OCI-LY7 (cell line): ENCODE results near the gene SLC6A6. TPM values are rescaled to one million over a fixed set of nuclear protein-coding genes. Genes with fewer than 3 reads are reported as not detected.
A peak's percentile ranks its signal among the peaks of the same experiment; 100 is the strongest.

Experiments
- BruUV-seq: library from RNA; stranded (reverse); fragments of 400-500 nt; replicated peaks from 2 replicates; lab custom pipeline; 2021; lab: Mats Ljungman, UMichigan
- CTCF ChIA-PET: fragments of 300-600 bp; sonication (Branson Sonifier 250); formaldehyde crosslinking; loops from one replicate; lab custom pipeline; 2022; ENCODE audit warnings: antibody characterized with exemption; ENCODE audit not compliant: unreplicated experiment; lab: Charles Lee
- POLR2A ChIA-PET: fragments of 300-600 bp; sonication (Branson Sonifier 250); formaldehyde crosslinking; loops from one replicate; lab custom pipeline; 2022; ENCODE audit warnings: antibody characterized with exemption; lab: Charles Lee
- DNase-seq: peaks from one replicate; pipeline ENCODE4 v3.0.0-alpha.2; 2015; ENCODE audit warnings: low spot score
- H2AFZ ChIP-seq: fragments of 200-600 bp; sonication (generic), shearing (Covaris generic); 2 replicates; pipeline ENCODE4 v1.6.1; 2014; ENCODE audit warnings: mild to moderate bottlenecking, antibody characterized with exemption, low read length, moderate library complexity
- H3K27ac ChIP-seq: fragments of 200-600 bp; sonication (generic); 2 replicates; pipeline ENCODE4 v1.5.1; 2014; ENCODE audit warnings: mixed run types, low read depth, mild to moderate bottlenecking, moderate library complexity, low read length, inconsistent platforms; ENCODE audit not compliant: poor library complexity, severe bottlenecking
- H3K36me3 ChIP-seq: fragments of 200-600 bp; sonication (generic); 2 replicates; pipeline ENCODE4 v1.6.1; 2014; ENCODE audit warnings: mild to moderate bottlenecking, antibody characterized with exemption, low read length, moderate library complexity, mixed read lengths; ENCODE audit not compliant: insufficient read depth
- H3K4me1 ChIP-seq: fragments of 200-600 bp; sonication (generic); 2 replicates; pipeline ENCODE4 v1.5.1; 2014; ENCODE audit warnings: mild to moderate bottlenecking, low read length; ENCODE audit not compliant: insufficient read depth, poor library complexity, severe bottlenecking
- H3K4me2 ChIP-seq: fragments of 200-600 bp; sonication (generic); 2 replicates; pipeline ENCODE4 v1.6.1; 2014; ENCODE audit warnings: mild to moderate bottlenecking, low read length
- H3K4me3 ChIP-seq: fragments of 200-600 bp; sonication (generic); 2 replicates; pipeline ENCODE4 v1.5.1; 2014; ENCODE audit warnings: mild to moderate bottlenecking, low read depth, low read length; ENCODE audit not compliant: poor library complexity, severe bottlenecking
- H3K79me2 ChIP-seq: fragments of 200-600 bp; sonication (generic); 2 replicates; pipeline ENCODE4 v1.6.1; 2016; ENCODE audit warnings: low read depth, mild to moderate bottlenecking, low read length, moderate library complexity, mixed read lengths; ENCODE audit not compliant: insufficient read depth
- H3K9me2 ChIP-seq: fragments of 200-600 bp; sonication (generic); 2 replicates; pipeline ENCODE4 v1.6.1; 2016; ENCODE audit warnings: mild to moderate bottlenecking, low read length, mixed read lengths; ENCODE audit not compliant: insufficient read depth
- H3K9me3 ChIP-seq: fragments of 200-600 bp; sonication (generic); 2 replicates; pipeline ENCODE4 v1.6.1; 2014; ENCODE audit warnings: mild to moderate bottlenecking, mixed run types, low read length, mixed read lengths
- H4K20me1 ChIP-seq: fragments of 200-600 bp; sonication (generic); 2 replicates; pipeline ENCODE4 v1.6.1; 2014; ENCODE audit warnings: mild to moderate bottlenecking, antibody characterized with exemption, low read length, moderate library complexity, mixed read lengths; ENCODE audit not compliant: insufficient read depth
- EZH2phosphoT487 ChIP-seq: fragments of 200-600 bp; sonication (generic); IDR thresholded peaks from 2 replicates; pipeline ENCODE4 v1.6.1; 2018; ENCODE audit warnings: low read depth, borderline replicate concordance, mild to moderate bottlenecking, mixed run types, antibody characterized with exemption, low read length, moderate library complexity, mixed read lengths
- intact Hi-C: fragments of 100-400 bp; cut with micrococcal nuclease; formaldehyde crosslinking; loops from one replicate; pipeline ENCODE4 v1.10.0; 2022; ENCODE audit not compliant: unreplicated experiment
- total RNA-seq, 2 experiments: library from RNA; depleted of rRNA in 1 of 2; stranded (reverse); fragments of >200 nt in 1 of 2; shearing (Covaris generic) in 1 of 2; gene quantifications; 2 replicates each; pipeline ENCODE4 v1.2.3, GENCODE V29; 2014 to 2022
- TF ChIP-seq, protein P1 (sequence below): fragments of 200-600 bp; sonication (generic); conservative IDR thresholded peaks from 2 replicates; pipeline ENCODE4 v1.5.1; 2014; ENCODE audit warnings: mild to moderate bottlenecking, antibody characterized with exemption, low read length, moderate library complexity, mixed read lengths

The SLC6A6 gene
- total RNA-seq, 2 experiments from 2014 or later, result 43.0 to 51.8 TPM

DNA sequence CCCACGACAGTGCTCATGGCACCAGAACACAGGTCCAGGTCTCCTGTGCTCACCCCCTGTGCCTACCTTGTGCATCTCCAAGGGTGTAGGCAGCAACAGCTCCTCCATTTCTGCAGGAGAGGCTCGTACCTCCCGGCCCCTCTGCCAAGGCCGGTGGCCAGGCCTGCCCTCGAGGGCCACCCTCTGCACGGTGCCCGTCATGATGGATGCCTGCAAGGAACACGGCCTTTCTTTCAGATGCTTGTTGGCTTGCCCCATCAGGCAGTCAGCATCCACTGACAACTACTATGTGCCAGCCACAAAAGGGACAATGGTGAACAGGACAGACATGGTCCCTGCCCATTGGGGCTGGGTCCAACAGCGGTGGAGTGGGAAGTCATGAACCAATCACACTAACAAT lies 93.9 kb downstream of the SLC6A6 start:
- DNase-seq, result no peak
- Histone ChIP-seq H3K27ac (no peak overlapping the region), H3K36me3 (no peaks in the 10 kb centered on the region), H3K9me3 (no peaks in the 10 kb centered on the region), H3K4me1 (no peaks in the 10 kb centered on the region), H2AFZ (no peak overlapping the region), H3K9me2 (no peaks in the 10 kb centered on the region), H3K4me3 (no peak overlapping the region), H3K79me2 (no peaks in the 10 kb centered on the region), H3K4me2 (no peak overlapping the region), H4K20me1 (no peaks in the 10 kb centered on the region)
- TF ChIP-seq, protein P1, sequence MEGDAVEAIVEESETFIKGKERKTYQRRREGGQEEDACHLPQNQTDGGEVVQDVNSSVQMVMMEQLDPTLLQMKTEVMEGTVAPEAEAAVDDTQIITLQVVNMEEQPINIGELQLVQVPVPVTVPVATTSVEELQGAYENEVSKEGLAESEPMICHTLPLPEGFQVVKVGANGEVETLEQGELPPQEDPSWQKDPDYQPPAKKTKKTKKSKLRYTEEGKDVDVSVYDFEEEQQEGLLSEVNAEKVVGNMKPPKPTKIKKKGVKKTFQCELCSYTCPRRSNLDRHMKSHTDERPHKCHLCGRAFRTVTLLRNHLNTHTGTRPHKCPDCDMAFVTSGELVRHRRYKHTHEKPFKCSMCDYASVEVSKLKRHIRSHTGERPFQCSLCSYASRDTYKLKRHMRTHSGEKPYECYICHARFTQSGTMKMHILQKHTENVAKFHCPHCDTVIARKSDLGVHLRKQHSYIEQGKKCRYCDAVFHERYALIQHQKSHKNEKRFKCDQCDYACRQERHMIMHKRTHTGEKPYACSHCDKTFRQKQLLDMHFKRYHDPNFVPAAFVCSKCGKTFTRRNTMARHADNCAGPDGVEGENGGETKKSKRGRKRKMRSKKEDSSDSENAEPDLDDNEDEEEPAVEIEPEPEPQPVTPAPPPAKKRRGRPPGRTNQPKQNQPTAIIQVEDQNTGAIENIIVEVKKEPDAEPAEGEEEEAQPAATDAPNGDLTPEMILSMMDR, result no peak
- no peak for TF ChIP-seq EZH2phosphoT487
- no TSS peak for BruUV-seq
- ChIA-PET CTCF (interaction anchor here (0.6 kb wide), 1 partner anchor 13 kb away, joined by 3 read pairs; no protein-coding TSS in a partner anchor), POLR2A (no interaction called here)
- intact Hi-C loops, result no loop called here

DNA sequence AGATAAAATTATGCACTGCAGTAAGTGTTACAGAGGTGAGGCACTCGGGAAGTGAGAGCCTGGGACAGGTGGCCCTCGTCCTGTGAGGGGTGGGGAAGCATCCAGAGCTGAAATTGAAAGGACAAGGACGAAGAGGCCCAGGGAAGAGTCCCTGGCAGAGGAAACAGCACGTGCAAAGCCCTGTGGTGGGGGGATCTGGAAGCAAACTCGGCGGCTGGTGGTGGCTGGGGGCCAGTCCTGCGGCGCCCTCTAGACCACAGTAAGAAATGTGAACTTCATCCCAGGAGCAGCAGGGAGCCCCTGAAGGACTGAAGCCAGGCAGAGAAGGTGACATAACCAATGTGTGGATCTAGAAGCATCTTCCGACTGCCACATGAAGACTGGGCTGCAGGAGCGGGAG lies 94.9 kb downstream of the SLC6A6 start:
- POLR2A ChIA-PET, result no interaction called here

DNA sequence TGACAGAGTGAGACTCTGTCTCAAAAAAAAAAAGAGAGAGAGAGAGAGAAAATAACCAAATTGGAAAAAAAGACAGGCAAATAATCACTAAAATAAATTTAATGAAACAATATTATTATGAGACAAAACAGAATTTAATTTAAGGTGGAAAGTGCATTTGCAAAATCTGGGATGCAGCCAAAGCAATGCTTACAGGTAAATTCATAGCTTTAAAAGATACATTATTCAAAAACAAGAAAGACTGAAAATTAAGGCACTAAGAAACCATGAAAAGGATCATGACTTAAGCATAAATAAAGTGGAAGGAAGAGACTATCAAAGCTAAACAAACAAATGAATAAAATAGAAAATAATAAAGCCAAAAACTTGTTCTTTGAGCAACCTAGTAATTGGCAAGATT lies 100.1 kb downstream of the SLC6A6 start:
- ChIA-PET POLR2A (interaction anchor here (1.2 kb wide), 1 partner anchor 69 kb away, joined by 3 read pairs; no protein-coding TSS in a partner anchor), CTCF (no interaction called here)
- Histone ChIP-seq H3K9me2 (no peaks in the 10 kb centered on the region), H3K4me3 (no peak overlapping the region), H4K20me1 (no peaks in the 10 kb centered on the region), H3K4me2 (no peak overlapping the region), H3K36me3 (no peaks in the 10 kb centered on the region), H3K4me1 (no peaks in the 10 kb centered on the region), H3K27ac (no peak overlapping the region), H3K79me2 (no peaks in the 10 kb centered on the region), H3K9me3 (no peaks in the 10 kb centered on the region), H2AFZ (no peak overlapping the region)
- no peak for TF ChIP-seq EZH2phosphoT487
- BruUV-seq, result no TSS peak
- intact Hi-C loops, result loop anchor here (10.0 kb wide), 1 partner anchor 282 kb away; no protein-coding TSS in a partner anchor
- no peak for DNase-seq

More for the DNA sequence above, 94.9 kb downstream of the SLC6A6 start:
- Histone ChIP-seq H3K36me3 (no peaks in the 10 kb centered on the region), H2AFZ (no peak overlapping the region), H3K9me3 (no peaks in the 10 kb centered on the region), H3K27ac (no peak overlapping the region), H3K4me2 (no peak overlapping the region), H3K4me1 (no peaks in the 10 kb centered on the region), H4K20me1 (no peaks in the 10 kb centered on the region), H3K4me3 (no peak overlapping the region), H3K79me2 (no peaks in the 10 kb centered on the region), H3K9me2 (no peaks in the 10 kb centered on the region)
- intact Hi-C loops, result no loop called here
- peak; percentile 11 for DNase-seq
- CTCF ChIA-PET, result no interaction called here
- no peak for TF ChIP-seq EZH2phosphoT487
- TF ChIP-seq, protein P1, result peak; percentile 66
- BruUV-seq, result no TSS peak
